Endothelial cell of umbilical vein (primary cell): ENCODE data around the gene SRGAP2. TPM values are rescaled to one million over a fixed set of nuclear protein-coding genes. Genes with fewer than 3 reads are reported as not detected.
"Not testable (repeated sequence)": the region's sequence is repeated elsewhere in the genome, so short reads cannot be mapped to it uniquely, and the experiment has no call there.

Experiments
- BruUV-seq: library from RNA; stranded (reverse); fragments of 400-500 nt; replicated peaks from 2 replicates; lab custom pipeline; 2021; lab: Mats Ljungman, UMichigan
- CTCF ChIA-PET: fragments of 300-600, 350-600 bp; sonication (Branson Sonifier 250); formaldehyde crosslinking; loops from one replicate; lab custom pipeline; 2021; ENCODE audit warnings: antibody characterized with exemption, inconsistent platforms; lab: Charles Lee
- POLR2A ChIA-PET: fragments of 300-600, 350-600 bp; sonication (Branson Sonifier 250); formaldehyde crosslinking; loops from one replicate; lab custom pipeline; 2021; ENCODE audit warnings: antibody characterized with exemption, inconsistent platforms; lab: Charles Lee
- DNase-seq: peaks from one replicate; pipeline ENCODE4 v3.0.0-alpha.2; 2011; ENCODE audit warnings: low read depth, low spot score
- FAIRE-seq: peaks from 2 replicates; lab custom pipeline; 2011; peaks lifted over from hg19 to GRCh38; lab: Jason Lieb, UNC
- H2AFZ ChIP-seq: 2 replicates; pipeline ENCODE4 v1.6.0; 2012; ENCODE audit warnings: low read depth, low read length, control low read depth, inconsistent platforms
- H3K27ac ChIP-seq: 2 replicates; pipeline ENCODE4 v1.5.1; 2011; ENCODE audit warnings: low read depth, mild to moderate bottlenecking, control low read depth, low read length, moderate library complexity; ENCODE audit not compliant: insufficient read depth
- H3K27me3 ChIP-seq, 2 experiments: 2 replicates each; pipeline versions ENCODE4 v1.6.0 to v1.6.1; 2011; ENCODE audit warnings: low read length in 2 of 2, mixed read lengths in 1 of 2; ENCODE audit not compliant: control insufficient read depth in 2 of 2, insufficient read depth in 2 of 2
- H3K36me3 ChIP-seq, 2 experiments: 2 replicates in 1 of 2; 3 replicates in 1 of 2; pipeline ENCODE4 v1.5.1; 2011; ENCODE audit warnings: low read length in 2 of 2, mild to moderate bottlenecking in 1 of 2, moderate library complexity in 1 of 2; ENCODE audit not compliant: control insufficient read depth in 2 of 2, insufficient read depth in 2 of 2; ENCODE audit errors: extremely low read depth in 1 of 2
- H3K4me1 ChIP-seq: 3 replicates; pipeline ENCODE4 v1.5.1; 2011; ENCODE audit warnings: mild to moderate bottlenecking, low read length; ENCODE audit not compliant: control insufficient read depth, insufficient read depth; ENCODE audit errors: extremely low read depth
- H3K4me2 ChIP-seq: 2 replicates; pipeline ENCODE4 v1.6.1; 2011; ENCODE audit warnings: low read length, control low read depth, mixed read lengths; ENCODE audit not compliant: insufficient read depth
- H3K4me3 ChIP-seq, 3 experiments: fragments of 200-600 bp in 1 of 3; sonication (generic), shearing (Covaris generic) in 1 of 3; replicated peaks in 1 of 3; 2 replicates each; pipeline ENCODE4 v1.5.1; 2011 to 2016; ENCODE audit warnings: control low read depth in 3 of 3, low read length in 3 of 3, mild to moderate bottlenecking in 2 of 3, inconsistent platforms in 1 of 3, low read depth in 1 of 3, moderate library complexity in 1 of 3; ENCODE audit not compliant: insufficient read depth in 1 of 3
- H3K79me2 ChIP-seq: 2 replicates; pipeline ENCODE4 v1.6.0; 2012; ENCODE audit warnings: low read length, inconsistent platforms; ENCODE audit not compliant: control insufficient read depth, insufficient read depth
- H3K9ac ChIP-seq: replicated peaks from 2 replicates; pipeline ENCODE3; 2011; ENCODE audit warnings: low read length, control low read depth; ENCODE audit not compliant: insufficient read depth; ENCODE audit errors: extremely low read depth
- H3K9me1 ChIP-seq: replicated peaks from 3 replicates; pipeline ENCODE4 v1.6.0; 2011; ENCODE audit warnings: mild to moderate bottlenecking, low read length; ENCODE audit not compliant: control insufficient read depth, insufficient read depth; ENCODE audit errors: extremely low read depth
- H3K9me3 ChIP-seq: replicated peaks from 2 replicates; pipeline ENCODE4 v1.5.1; 2012; ENCODE audit warnings: low read length, inconsistent platforms; ENCODE audit not compliant: control insufficient read depth, insufficient read depth
- H4K20me1 ChIP-seq: replicated peaks from 2 replicates; pipeline ENCODE3; 2011; ENCODE audit warnings: mild to moderate bottlenecking, low read length; ENCODE audit not compliant: control insufficient read depth, insufficient read depth; ENCODE audit errors: extremely low read depth
- dilution Hi-C: fragments of 300-500 bp; cut with MboI; formaldehyde crosslinking; loops from one replicate; pipeline ENCODE4 v1.15.0; 2019; ENCODE audit warnings: low sequenced_read_pairs; ENCODE audit not compliant: extremely low pct_ligation_motif_present
- intact Hi-C: fragments of 100-400 bp; cut with micrococcal nuclease; formaldehyde crosslinking; loops from one replicate; pipeline ENCODE4 v1.10.0; 2022
- polyA plus RNA-seq, 4 experiments: library from polyadenylated mRNA; depleted of rRNA in 3 of 4; stranded (reverse) in 3 of 4; unstranded in 1 of 4; fragments of >200 nt; gene quantifications; 2 replicates each; pipeline versions ENCODE4 v1.2.1 to v1.2.3, GENCODE V29; 2011 to 2012; ENCODE audit warnings: missing spikeins in 1 of 4
- total RNA-seq: library from RNA; stranded (reverse); gene quantifications from 2 replicates; pipeline ENCODE4 v1.2.3, GENCODE V29; 2021

The SRGAP2 gene
- total and polyA plus RNA-seq, 2 donors (not counting 3 experiments of a cell fraction or from before 2014, with no cell fraction given), result 46.4 to 138 TPM

DNA sequence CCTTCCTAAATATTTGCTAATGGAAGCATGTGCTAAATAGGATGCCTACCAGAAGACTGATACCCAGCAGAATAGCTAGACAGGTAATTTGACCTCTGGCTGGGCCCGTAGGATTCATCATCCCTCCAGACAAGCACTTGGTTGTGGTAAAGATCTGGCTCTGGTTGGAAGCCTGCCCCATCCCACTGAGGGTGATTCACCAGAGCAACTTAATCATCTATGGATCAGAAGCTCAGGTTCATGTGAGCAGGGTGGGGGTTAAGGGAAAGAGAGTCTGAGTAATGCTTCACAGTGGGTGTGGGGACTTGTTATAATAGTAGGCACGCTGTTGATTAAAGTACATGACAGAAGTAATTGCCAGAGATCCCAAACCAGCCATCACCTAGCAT is 27.2 kb upstream of the SRGAP2 start:
- H3K9me1 ChIP-seq, H4K20me1 ChIP-seq, H3K4me3 ChIP-seq, H3K4me2 ChIP-seq, POLR2A ChIA-PET, dilution Hi-C loops, DNase-seq, H3K4me1 ChIP-seq, H2AFZ ChIP-seq, H3K27ac ChIP-seq, intact Hi-C loops, FAIRE-seq, H3K9me3 ChIP-seq, H3K9ac ChIP-seq, CTCF ChIA-PET, H3K36me3 ChIP-seq, H3K79me2 ChIP-seq, BruUV-seq, H3K27me3 ChIP-seq: not testable (repeated sequence)

- FAIRE-seq, BruUV-seq, H3K9ac ChIP-seq, H3K79me2 ChIP-seq, intact Hi-C loops, H3K27me3 ChIP-seq, H3K36me3 ChIP-seq, H3K27ac ChIP-seq, dilution Hi-C loops, H3K4me3 ChIP-seq, H4K20me1 ChIP-seq, DNase-seq, H2AFZ ChIP-seq, H3K4me1 ChIP-seq, H3K4me2 ChIP-seq, H3K9me1 ChIP-seq, CTCF ChIA-PET, POLR2A ChIA-PET, H3K9me3 ChIP-seq: not testable (repeated sequence)
Observed at GRCh38 chr1:206178061-206178989, 25.0 kb upstream of the SRGAP2 start.

DNA sequence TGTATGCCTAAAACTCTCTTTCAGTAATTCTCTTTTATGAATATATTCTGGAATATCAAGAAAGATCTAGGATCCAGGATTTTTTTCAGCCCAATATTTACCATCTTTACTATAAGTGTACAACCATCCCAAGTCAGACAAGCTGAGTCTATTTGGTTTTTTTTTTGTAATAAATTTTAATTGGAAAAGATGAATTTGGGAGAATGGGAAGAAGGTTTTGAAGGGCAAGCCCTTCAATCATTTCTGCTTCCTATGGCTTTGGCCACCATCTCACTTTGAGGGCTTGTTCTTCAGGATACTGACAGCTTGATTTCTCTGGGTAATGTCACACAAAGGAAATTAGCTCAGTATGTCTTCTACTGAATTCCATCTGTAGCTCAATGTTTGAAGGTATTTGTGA is 23.7 kb upstream of the SRGAP2 start:
- DNase-seq, H3K4me1 ChIP-seq, H3K4me2 ChIP-seq, H4K20me1 ChIP-seq, H3K27ac ChIP-seq, CTCF ChIA-PET, POLR2A ChIA-PET, H3K9me3 ChIP-seq, H3K9ac ChIP-seq, dilution Hi-C loops, H2AFZ ChIP-seq, H3K4me3 ChIP-seq, H3K27me3 ChIP-seq, H3K9me1 ChIP-seq, H3K36me3 ChIP-seq, FAIRE-seq, BruUV-seq, H3K79me2 ChIP-seq, intact Hi-C loops: not testable (repeated sequence)
